H9 (cell line): ENCODE data around the gene CACNB2. TPM values are rescaled to one million over a fixed set of nuclear protein-coding genes. Genes with fewer than 3 reads are reported as not detected.

Source experiments
- DNase-seq: peaks from one replicate; pipeline ENCODE4 v3.0.0-alpha.2; 2017
- H2AFZ ChIP-seq: one replicate; pipeline ENCODE4 v1.6.1; 2013; ENCODE audit warnings: mild to moderate bottlenecking, low read length, control low read depth, moderate library complexity
- H2AK5ac ChIP-seq: 2 replicates; pipeline ENCODE4 v1.6.1; 2013; ENCODE audit warnings: low read length, control low read depth, mixed read lengths; ENCODE audit not compliant: insufficient read length
- H2BK120ac ChIP-seq: one replicate; pipeline ENCODE4 v1.6.1; 2013; ENCODE audit warnings: low read depth, mild to moderate bottlenecking, low read length, control low read depth, inconsistent platforms; ENCODE audit not compliant: poor library complexity, severe bottlenecking
- H2BK12ac ChIP-seq: 2 replicates; pipeline ENCODE4 v1.6.1; 2013; ENCODE audit warnings: low read length, control low read depth, mixed read lengths, low read depth; ENCODE audit not compliant: insufficient read length
- H2BK15ac ChIP-seq: 2 replicates; pipeline ENCODE4 v1.6.1; 2013; ENCODE audit warnings: low read depth, low read length, control low read depth
- H2BK20ac ChIP-seq: one replicate; pipeline ENCODE4 v1.6.1; 2013; ENCODE audit warnings: low read depth, mild to moderate bottlenecking, low read length, control low read depth, inconsistent platforms; ENCODE audit not compliant: poor library complexity, severe bottlenecking
- H2BK5ac ChIP-seq: 2 replicates; pipeline ENCODE4 v1.6.1; 2013; ENCODE audit warnings: low read length, control low read depth, mixed read lengths; ENCODE audit not compliant: insufficient read length
- H3K14ac ChIP-seq: 2 replicates; pipeline ENCODE4 v1.6.1; 2013; ENCODE audit warnings: low read length, control low read depth; ENCODE audit not compliant: insufficient read depth
- H3K18ac ChIP-seq: 2 replicates; pipeline ENCODE4 v1.6.1; 2013; ENCODE audit warnings: low read depth, mild to moderate bottlenecking, mixed read lengths, low read length, control low read depth; ENCODE audit not compliant: insufficient read length
- H3K23ac ChIP-seq: 2 replicates; pipeline ENCODE4 v1.6.1; 2013; ENCODE audit warnings: low read length, control low read depth, mixed read lengths, low read depth; ENCODE audit not compliant: insufficient read length
- H3K23me2 ChIP-seq: 2 replicates; pipeline ENCODE4 v1.6.1; 2013; ENCODE audit warnings: low read depth, mild to moderate bottlenecking, mixed read lengths, low read length, control low read depth; ENCODE audit not compliant: insufficient read length, poor library complexity, severe bottlenecking
- H3K27ac ChIP-seq: 2 replicates; pipeline ENCODE4 v1.5.1; 2013; ENCODE audit warnings: low read length, control low read depth, mixed read lengths, low read depth; ENCODE audit not compliant: insufficient read length
- H3K27me3 ChIP-seq: 2 replicates; pipeline ENCODE4 v1.6.1; 2013; ENCODE audit warnings: low read length, control low read depth, inconsistent platforms; ENCODE audit not compliant: insufficient read depth
- H3K4ac ChIP-seq: 2 replicates; pipeline ENCODE4 v1.6.1; 2013; ENCODE audit warnings: low read depth, mild to moderate bottlenecking, control low read depth, inconsistent platforms, low read length, moderate library complexity
- H3K4me1 ChIP-seq: 2 replicates; pipeline ENCODE4 v1.6.1; 2013; ENCODE audit warnings: low read length, control low read depth, inconsistent platforms; ENCODE audit not compliant: insufficient read depth
- H3K4me2 ChIP-seq: 2 replicates; pipeline ENCODE4 v1.6.1; 2013; ENCODE audit warnings: low read length, control low read depth, mixed read lengths; ENCODE audit not compliant: insufficient read length, insufficient read depth
- H3K56ac ChIP-seq: 2 replicates; pipeline ENCODE4 v1.6.1; 2013; ENCODE audit warnings: low read depth, mild to moderate bottlenecking, mixed read lengths, low read length, control low read depth; ENCODE audit not compliant: insufficient read length
- H3K79me1 ChIP-seq: 2 replicates; pipeline ENCODE4 v1.6.1; 2013; ENCODE audit warnings: low read depth, mild to moderate bottlenecking, moderate library complexity, low read length, control low read depth, inconsistent platforms; ENCODE audit not compliant: insufficient read depth, poor library complexity, severe bottlenecking
- H3K79me2 ChIP-seq: 2 replicates; pipeline ENCODE4 v1.6.1; 2013; ENCODE audit warnings: low read length, control low read depth, inconsistent platforms; ENCODE audit not compliant: insufficient read depth
- H3K9ac ChIP-seq: 2 replicates; pipeline ENCODE4 v1.6.1; 2013; ENCODE audit warnings: low read length, control low read depth, mixed read lengths; ENCODE audit not compliant: insufficient read length; ENCODE audit errors: extremely low read depth
- H3K9me3 ChIP-seq: one replicate; pipeline ENCODE4 v1.6.1; 2013; ENCODE audit warnings: low read depth, low read length, inconsistent platforms; ENCODE audit not compliant: control insufficient read depth
- H3T11ph ChIP-seq: one replicate; pipeline ENCODE4 v1.6.1; 2013; ENCODE audit warnings: mild to moderate bottlenecking, low read length, control low read depth, inconsistent platforms
- H4K20me1 ChIP-seq: one replicate; pipeline ENCODE4 v1.6.1; 2013; ENCODE audit not compliant: control insufficient read depth, insufficient read length, insufficient read depth
- H4K5ac ChIP-seq: 2 replicates; pipeline ENCODE4 v1.6.1; 2013; ENCODE audit warnings: low read depth, mild to moderate bottlenecking, mixed read lengths, low read length, control low read depth; ENCODE audit not compliant: insufficient read length
- H4K8ac ChIP-seq: replicated peaks from 2 replicates; pipeline ENCODE4 v1.6.1; 2013; ENCODE audit warnings: low read length, control low read depth, mixed read lengths, low read depth; ENCODE audit not compliant: insufficient read length
- H4K91ac ChIP-seq: 2 replicates; pipeline ENCODE4 v1.6.1; 2013; ENCODE audit warnings: low read depth, mild to moderate bottlenecking, moderate library complexity, mixed read lengths, low read length, control low read depth; ENCODE audit not compliant: insufficient read length
- H3K27ac Mint-ChIP-seq, 3 experiments: 2 replicates in 2 of 3; 3 replicates in 1 of 3; pipeline ENCODE4 v1.8.0; 2020 to 2021; ENCODE audit warnings: mixed read lengths in 3 of 3, mild to moderate bottlenecking in 1 of 3, moderate library complexity in 1 of 3
- H3K27me3 Mint-ChIP-seq: 2 replicates; pipeline ENCODE4 v1.8.0; 2021; ENCODE audit warnings: low read depth, mild to moderate bottlenecking, moderate library complexity, mixed read lengths
- H3K36me3 Mint-ChIP-seq, 3 experiments: 2 replicates in 2 of 3; 3 replicates in 1 of 3; pipeline ENCODE4 v1.8.0; 2020 to 2021; ENCODE audit warnings: low read depth in 3 of 3, mixed read lengths in 3 of 3; ENCODE audit not compliant: insufficient read depth in 1 of 3
- H3K4me1 Mint-ChIP-seq, 2 experiments: 2 replicates each; pipeline ENCODE4 v1.8.0; 2020; ENCODE audit warnings: mixed read lengths in 2 of 2
- H3K4me3 Mint-ChIP-seq, 2 experiments: 2 replicates in 1 of 2; 3 replicates in 1 of 2; pipeline ENCODE4 v1.8.0; 2020 to 2021; ENCODE audit warnings: mild to moderate bottlenecking in 2 of 2, mixed read lengths in 2 of 2, moderate library complexity in 1 of 2
- H3K9me3 Mint-ChIP-seq, 2 experiments: 2 replicates in 1 of 2; 3 replicates in 1 of 2; pipeline ENCODE4 v1.8.0; 2020; ENCODE audit warnings: mild to moderate bottlenecking in 2 of 2, mixed read lengths in 2 of 2, moderate library complexity in 1 of 2
- WGBS: extraction: QIAGEN DNeasy Blood & Tissue Kit; methylation state at CpG from one replicate; pipeline ENCODE4 v1.1.7; 2013; ENCODE audit warnings: missing lambda C conversion rate, low lambda C conversion rate, mixed read lengths; ENCODE audit not compliant: insufficient read length; ENCODE audit errors: extremely low coverage; 5-methylcytosine and 5-hydroxymethylcytosine counted together
- total RNA-seq: library from RNA; stranded (reverse); gene quantifications from 2 replicates; pipeline ENCODE4 v1.2.1, GENCODE V29; 2021
- TF ChIP-seq, protein P1 (sequence below): fragments of 200-600 bp; sonication (generic); conservative IDR thresholded peaks from 3 replicates; pipeline ENCODE4 v1.8.0; 2021; ENCODE audit warnings: antibody characterized with exemption, mild to moderate bottlenecking

Gene CACNB2
- total RNA-seq, 1 experiment from 2014 or later = 2.6 TPM

DNA sequence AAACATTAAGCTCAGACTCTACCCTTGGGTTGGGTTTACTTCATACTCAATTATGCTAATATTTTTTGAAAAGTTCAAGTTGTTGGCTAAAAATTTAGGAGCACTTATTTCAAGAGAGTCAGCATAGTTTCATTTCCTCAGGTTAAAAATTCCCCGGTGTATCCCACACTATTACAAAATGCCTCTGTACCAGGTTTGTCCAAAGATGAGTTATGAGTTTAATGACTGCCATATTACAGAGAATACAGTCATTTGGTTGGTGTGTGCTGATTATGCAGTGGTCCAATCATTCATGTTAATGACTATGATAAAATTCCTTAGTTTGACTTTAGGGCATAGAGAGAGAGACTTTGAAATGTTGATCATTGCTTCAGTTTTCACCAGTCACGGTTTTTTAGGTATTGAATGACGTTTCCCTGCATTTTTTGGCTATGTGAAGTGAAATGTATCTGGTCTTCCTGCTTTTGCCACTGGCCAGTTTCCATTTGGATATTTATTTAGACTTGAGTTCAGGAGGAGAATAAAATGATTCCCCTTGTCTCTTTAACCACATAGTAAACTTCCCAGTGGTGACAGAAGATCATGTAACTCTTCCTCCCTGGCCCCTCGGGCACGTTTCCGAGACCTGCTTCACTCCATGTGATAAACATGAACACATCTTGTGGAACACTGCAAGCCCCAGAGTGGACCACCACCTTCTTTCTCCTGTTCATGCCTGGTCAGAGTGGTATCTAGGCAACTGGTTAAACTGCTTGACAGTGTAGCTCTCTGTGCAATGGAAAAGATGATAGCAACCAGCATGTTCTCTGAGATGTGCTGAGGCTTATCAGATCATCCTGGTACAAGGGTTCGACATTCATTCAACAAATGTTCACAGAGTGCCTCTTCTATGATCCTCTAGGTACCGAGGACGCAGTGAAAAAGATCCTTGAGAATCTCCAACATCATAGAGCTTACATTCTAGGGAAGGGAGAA lies 153.6 kb downstream of the CACNB2 start:
- H3K23ac ChIP-seq = no peak overlapping the region
- WGBS = no CpG with 5 or more reads among the region's 9 CpGs
- no peaks in the 10 kb centered on the region for H3K36me3 Mint-ChIP-seq

More for the DNA sequence above, 153.6 kb downstream of the CACNB2 start:
- Histone ChIP-seq H2BK120ac (no peak overlapping the region), H3K79me2 (no peaks in the 10 kb centered on the region), H3K9ac (no peak overlapping the region), H3K4me2 (no peak overlapping the region), H2AFZ (no peak overlapping the region), H3K27ac (no peak overlapping the region), H3K79me1 (no peaks in the 10 kb centered on the region), H2BK5ac (no peak overlapping the region), H3K4me1 (no peaks in the 10 kb centered on the region), H3K14ac (no peak overlapping the region), H3K56ac (no peak overlapping the region), H4K20me1 (no peaks in the 10 kb centered on the region), H3K27me3 (no peaks in the 10 kb centered on the region), H4K5ac (no peak overlapping the region), H3K23me2 (no peaks in the 10 kb centered on the region), H3K9me3 (no peaks in the 10 kb centered on the region), H4K91ac (no peak overlapping the region), H3K4ac (no peak overlapping the region), H2BK15ac (no peak overlapping the region), H4K8ac (no peak overlapping the region), H2AK5ac (no peak overlapping the region), H2BK12ac (no peak overlapping the region), H2BK20ac (no peak overlapping the region), H3T11ph (no peak overlapping the region), H3K18ac (no peak overlapping the region)
- TF ChIP-seq, protein P1, sequence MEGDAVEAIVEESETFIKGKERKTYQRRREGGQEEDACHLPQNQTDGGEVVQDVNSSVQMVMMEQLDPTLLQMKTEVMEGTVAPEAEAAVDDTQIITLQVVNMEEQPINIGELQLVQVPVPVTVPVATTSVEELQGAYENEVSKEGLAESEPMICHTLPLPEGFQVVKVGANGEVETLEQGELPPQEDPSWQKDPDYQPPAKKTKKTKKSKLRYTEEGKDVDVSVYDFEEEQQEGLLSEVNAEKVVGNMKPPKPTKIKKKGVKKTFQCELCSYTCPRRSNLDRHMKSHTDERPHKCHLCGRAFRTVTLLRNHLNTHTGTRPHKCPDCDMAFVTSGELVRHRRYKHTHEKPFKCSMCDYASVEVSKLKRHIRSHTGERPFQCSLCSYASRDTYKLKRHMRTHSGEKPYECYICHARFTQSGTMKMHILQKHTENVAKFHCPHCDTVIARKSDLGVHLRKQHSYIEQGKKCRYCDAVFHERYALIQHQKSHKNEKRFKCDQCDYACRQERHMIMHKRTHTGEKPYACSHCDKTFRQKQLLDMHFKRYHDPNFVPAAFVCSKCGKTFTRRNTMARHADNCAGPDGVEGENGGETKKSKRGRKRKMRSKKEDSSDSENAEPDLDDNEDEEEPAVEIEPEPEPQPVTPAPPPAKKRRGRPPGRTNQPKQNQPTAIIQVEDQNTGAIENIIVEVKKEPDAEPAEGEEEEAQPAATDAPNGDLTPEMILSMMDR = no peak
- H3K27me3 Mint-ChIP-seq = no peaks in the 10 kb centered on the region
- peaks cover 8% of the 10 kb centered on the region in 2 experiments for H3K4me1 Mint-ChIP-seq
- no peak for DNase-seq
- H3K9me3 Mint-ChIP-seq = no peaks in the 10 kb centered on the region
- H3K4me3 Mint-ChIP-seq = no peak overlapping the region
- H3K27ac Mint-ChIP-seq = peak overlapping the region in 2 of 3 experiments; percentile 1 to 11; a peak in 1 of 7 replicates
